ENCODE measurements around the gene ESRRB. TPM values are rescaled to one million over a fixed set of nuclear protein-coding genes. Genes with fewer than 3 reads are reported as not detected.

ESRRB gene
- total RNA-seq, 1 donor = under 0.01 TPM

- no peak for TF ChIP-seq CTCF (IDR thresholded peaks at IDR 0.05; ENCODE audit: extremely low read depth, low read depth, low read length)
- Histone ChIP-seq H3K36me3 (ENCODE audit: insufficient read depth, low read length) (no peaks in the 10 kb centered on the region), H3K9me3 (ENCODE audit: low read depth, low read length) (no peaks in the 10 kb centered on the region)
Measured at GRCh38 chr14:76329154-76329928, 46.6 kb upstream of the ESRRB start.

GRCh38 chr14:76329951-76330350, 46.0 kb upstream of the ESRRB start:
- no peak overlapping the region for H3K27ac ChIP-seq (ENCODE audit: low read depth, low read length)
- no peaks in the 10 kb centered on the region for H3K9me3 ChIP-seq (ENCODE audit: low read depth, low read length)
- no peak overlapping the region for H2AFZ ChIP-seq (ENCODE audit: low read length)
- H4K20me1 ChIP-seq (ENCODE audit: insufficient read depth, low read length) = no peaks in the 10 kb centered on the region
- TF ChIP-seq CTCF (IDR thresholded peaks at IDR 0.05; ENCODE audit: extremely low read depth, low read depth, low read length) = no peak
- H3K4me2 ChIP-seq (ENCODE audit: insufficient read depth, low read length) = no peak overlapping the region
- no peak overlapping the region for H3K4me3 ChIP-seq (ENCODE audit: insufficient read depth, low read length)
- DNase-seq (ENCODE audit: insufficient read length, low spot score, missing footprints) = no peak
- no peaks in the 10 kb centered on the region for H3K4me1 ChIP-seq (ENCODE audit: insufficient read depth, low read length)
- H3K79me2 ChIP-seq (ENCODE audit: insufficient read depth, low read length) = no peaks in the 10 kb centered on the region
- peaks cover 26% of the 10 kb centered on the region for H3K27me3 ChIP-seq (ENCODE audit: insufficient read depth, low read length)
- no peaks in the 10 kb centered on the region for H3K36me3 ChIP-seq (ENCODE audit: insufficient read depth, low read length)

More at GRCh38 chr14:76329154-76329928, 46.6 kb upstream of the ESRRB start:
- H4K20me1 ChIP-seq (ENCODE audit: insufficient read depth, low read length) = no peaks in the 10 kb centered on the region
- no peak overlapping the region for H2AFZ ChIP-seq (ENCODE audit: low read length)
- no peaks in the 10 kb centered on the region for H3K4me1 ChIP-seq (ENCODE audit: insufficient read depth, low read length)
- no peaks in the 10 kb centered on the region for H3K79me2 ChIP-seq (ENCODE audit: insufficient read depth, low read length)
- no peak for DNase-seq (ENCODE audit: insufficient read length, low spot score, missing footprints)
- H3K4me2 ChIP-seq (ENCODE audit: insufficient read depth, low read length) = no peak overlapping the region
- H3K4me3 ChIP-seq (ENCODE audit: insufficient read depth, low read length) = no peak overlapping the region
- H3K27me3 ChIP-seq (ENCODE audit: insufficient read depth, low read length) = peaks cover 26% of the 10 kb centered on the region
- H3K27ac ChIP-seq (ENCODE audit: low read depth, low read length) = no peak overlapping the region

- no peaks in the 10 kb centered on the region for H3K9me3 ChIP-seq (ENCODE audit: low read depth, low read length)
- H3K27me3 ChIP-seq (ENCODE audit: insufficient read depth, low read length) = peaks cover 26% of the 10 kb centered on the region
- no peak overlapping the region for H3K4me2 ChIP-seq (ENCODE audit: insufficient read depth, low read length)
- H3K4me1 ChIP-seq (ENCODE audit: insufficient read depth, low read length) = no peaks in the 10 kb centered on the region
- no peak for TF ChIP-seq CTCF (IDR thresholded peaks at IDR 0.05; ENCODE audit: extremely low read depth, low read depth, low read length)
- H3K4me3 ChIP-seq (ENCODE audit: insufficient read depth, low read length) = no peak overlapping the region
- H2AFZ ChIP-seq (ENCODE audit: low read length) = no peak overlapping the region
- no peaks in the 10 kb centered on the region for H3K79me2 ChIP-seq (ENCODE audit: insufficient read depth, low read length)
- H4K20me1 ChIP-seq (ENCODE audit: insufficient read depth, low read length) = no peaks in the 10 kb centered on the region
- H3K36me3 ChIP-seq (ENCODE audit: insufficient read depth, low read length) = no peaks in the 10 kb centered on the region
- no peak for DNase-seq (ENCODE audit: insufficient read length, low spot score, missing footprints)
- no peak overlapping the region for H3K27ac ChIP-seq (ENCODE audit: low read depth, low read length)
Measured at GRCh38 chr14:76330411-76331327, 45.3 kb upstream of the ESRRB start.
